Breast epithelium (tissue), 3 donors: ENCODE results near the gene PRDM5.

Experiments used
- CTCF ChIP-seq, 3 donors: fragments of 450-650 bp; IDR thresholded peaks; one replicate each; pipeline ENCODE4 v1.5.1; 2016 to 2017; ENCODE audit warnings: antibody characterized with exemption in 3 of 3, mild to moderate bottlenecking in 3 of 3, moderate library complexity in 3 of 3
- POLR2A ChIP-seq: fragments of 450-650 bp; IDR thresholded peaks from one replicate; pipeline ENCODE4 v1.6.1; 2016; ENCODE audit warnings: antibody characterized with exemption, mild to moderate bottlenecking, moderate library complexity
- POLR2AphosphoS5 ChIP-seq, 3 donors: sonication (generic); formaldehyde crosslinking; IDR thresholded peaks; one replicate each; pipeline ENCODE4 v1.6.1; 2017; ENCODE audit warnings: antibody characterized with exemption in 3 of 3

- TF ChIP-seq CTCF (IDR thresholded peaks at IDR 0.05) (no peak), POLR2A (no peak), POLR2AphosphoS5 (IDR thresholded peaks at IDR 0.05) (no peak)
Observed at GRCh38 chr4:120691106-120691505, 231.4 kb downstream of the PRDM5 start.
